8988T (cell line): ENCODE data around the gene TRIM65.
A peak's percentile ranks its signal among the peaks of the same experiment; 100 is the strongest.

Experiments
- DNase-seq: peaks from one replicate; pipeline ENCODE4 v3.0.0; 2011

The TRIM65 gene

GRCh38 chr17:75850928-75851692, 45.6 kb downstream of the TRIM65 start:
- DNase-seq: no peak

DNA sequence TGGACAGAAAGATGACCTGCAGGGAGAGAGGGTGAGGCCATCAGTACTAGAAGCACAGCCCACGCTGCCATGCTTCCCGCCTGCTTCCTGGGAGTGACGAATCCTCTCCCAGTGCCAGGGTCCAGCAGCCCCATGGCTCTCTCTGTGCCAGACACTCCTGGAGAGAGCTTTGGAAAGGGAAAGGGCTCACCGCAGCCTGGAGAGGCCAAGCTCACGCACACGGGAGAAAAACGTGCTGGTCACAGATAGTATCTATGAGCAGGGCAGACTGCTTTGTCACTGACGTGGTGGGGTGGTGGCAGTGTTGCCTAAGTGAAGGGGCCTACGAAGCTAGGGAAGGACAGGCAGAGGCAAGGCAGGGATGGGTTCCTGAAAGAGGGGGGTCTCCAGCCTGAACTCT, 47.0 kb downstream of the TRIM65 start:
- DNase-seq: no peak

DNA sequence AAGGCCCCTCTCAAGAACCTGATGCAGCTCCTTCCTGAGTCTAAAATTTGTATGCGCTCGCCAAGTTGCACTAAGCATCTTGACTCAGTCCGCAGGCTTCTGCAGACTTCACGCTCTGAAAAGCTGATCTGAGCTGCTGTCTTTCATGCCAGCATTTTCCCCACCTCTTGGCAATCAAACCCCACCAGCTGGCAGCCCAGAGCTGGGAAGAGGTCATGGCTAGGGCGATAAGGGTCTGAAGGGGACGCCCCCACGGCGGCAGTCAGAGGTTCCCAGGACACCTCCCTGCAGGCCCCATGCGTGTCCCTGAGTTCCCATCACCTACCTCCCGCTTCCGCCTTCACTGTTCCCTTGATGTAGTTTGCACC, 47.5 kb downstream of the TRIM65 start:
- no peak for DNase-seq

DNA sequence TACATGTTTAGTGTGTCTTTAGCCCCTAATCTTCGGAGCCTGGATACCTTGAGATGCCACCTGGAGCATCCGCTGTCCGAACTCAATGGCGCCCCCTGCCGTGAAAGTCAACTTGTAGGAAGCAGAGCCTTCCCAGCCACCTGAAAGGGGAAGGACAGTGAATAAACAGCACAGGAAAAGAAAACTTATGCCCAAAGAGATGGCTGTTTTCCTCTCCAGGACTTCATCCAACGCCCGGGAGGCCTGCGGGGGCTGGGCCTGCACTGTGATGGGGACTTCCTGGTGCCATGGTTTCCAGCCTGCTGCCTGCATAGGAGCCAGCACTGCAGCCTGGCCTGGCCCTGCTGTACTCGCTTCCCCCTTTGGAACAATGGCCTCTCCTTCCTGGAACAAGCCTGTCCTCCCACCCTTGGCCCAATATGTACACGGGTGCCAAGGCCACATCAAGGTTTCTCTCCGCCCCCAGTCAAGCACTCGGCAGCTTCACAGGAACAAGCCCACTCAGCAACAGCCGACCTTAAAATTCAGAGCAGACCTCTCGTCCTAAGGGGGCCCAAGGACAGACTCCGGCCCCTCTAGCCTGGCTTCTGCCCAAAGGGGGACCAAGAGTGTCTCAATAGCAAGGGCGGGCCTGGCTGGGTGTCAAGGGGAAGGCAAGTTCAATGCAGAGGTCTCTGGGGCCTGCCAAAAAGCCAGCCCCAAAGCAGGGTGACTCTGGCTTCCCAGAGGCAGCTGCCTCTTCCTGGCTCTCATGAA, 48.0 kb downstream of the TRIM65 start:
- peak; percentile 25 for DNase-seq

- DNase-seq: no peak
Observed at GRCh38 chr17:75847614-75848522, 48.9 kb downstream of the TRIM65 start.

DNA sequence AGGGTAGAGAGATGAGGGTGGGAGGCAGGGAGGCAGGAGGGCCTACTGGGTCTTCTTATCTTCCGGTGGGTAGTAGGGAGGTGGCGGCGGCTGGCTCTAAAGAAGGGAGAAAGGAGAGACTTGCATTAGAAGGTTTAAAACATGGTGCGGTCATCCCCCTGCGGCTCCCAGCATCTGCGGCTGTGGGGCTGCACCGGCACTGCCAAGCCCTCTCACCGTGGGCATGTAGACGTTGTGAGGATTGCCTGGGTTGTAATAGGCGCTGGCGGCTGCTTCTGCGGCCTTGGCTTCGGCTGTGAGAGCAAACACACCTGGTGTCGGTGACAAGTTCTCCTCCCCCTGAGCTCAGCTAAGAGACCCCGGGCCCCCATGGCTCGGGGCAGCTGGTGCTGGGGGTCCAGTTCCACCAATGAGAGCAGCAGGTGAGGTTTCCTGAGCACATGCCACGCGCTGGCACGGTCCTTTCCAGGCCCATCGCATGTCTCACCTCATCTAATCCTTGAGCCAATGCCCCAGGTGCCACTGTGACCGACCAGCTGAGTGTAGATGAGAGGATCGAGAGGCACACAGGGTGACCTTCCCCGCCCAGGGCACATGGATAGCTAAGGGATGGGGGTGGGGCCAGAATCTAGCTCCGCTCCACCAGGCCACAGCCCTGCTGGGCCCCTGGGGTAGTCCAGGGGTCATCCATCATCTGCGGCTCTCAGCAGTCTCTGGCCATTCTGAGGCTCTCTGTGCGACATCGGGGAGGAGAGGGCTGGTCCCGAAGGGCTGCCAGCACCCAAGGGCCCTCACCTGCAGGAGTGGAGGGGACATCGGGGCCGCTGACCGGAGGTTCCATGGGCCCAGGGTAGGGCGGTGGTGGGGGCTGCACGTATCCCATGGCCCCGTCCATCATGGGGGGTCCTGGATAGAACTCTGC, 49.8 kb downstream of the TRIM65 start:
- DNase-seq: no peak

DNA sequence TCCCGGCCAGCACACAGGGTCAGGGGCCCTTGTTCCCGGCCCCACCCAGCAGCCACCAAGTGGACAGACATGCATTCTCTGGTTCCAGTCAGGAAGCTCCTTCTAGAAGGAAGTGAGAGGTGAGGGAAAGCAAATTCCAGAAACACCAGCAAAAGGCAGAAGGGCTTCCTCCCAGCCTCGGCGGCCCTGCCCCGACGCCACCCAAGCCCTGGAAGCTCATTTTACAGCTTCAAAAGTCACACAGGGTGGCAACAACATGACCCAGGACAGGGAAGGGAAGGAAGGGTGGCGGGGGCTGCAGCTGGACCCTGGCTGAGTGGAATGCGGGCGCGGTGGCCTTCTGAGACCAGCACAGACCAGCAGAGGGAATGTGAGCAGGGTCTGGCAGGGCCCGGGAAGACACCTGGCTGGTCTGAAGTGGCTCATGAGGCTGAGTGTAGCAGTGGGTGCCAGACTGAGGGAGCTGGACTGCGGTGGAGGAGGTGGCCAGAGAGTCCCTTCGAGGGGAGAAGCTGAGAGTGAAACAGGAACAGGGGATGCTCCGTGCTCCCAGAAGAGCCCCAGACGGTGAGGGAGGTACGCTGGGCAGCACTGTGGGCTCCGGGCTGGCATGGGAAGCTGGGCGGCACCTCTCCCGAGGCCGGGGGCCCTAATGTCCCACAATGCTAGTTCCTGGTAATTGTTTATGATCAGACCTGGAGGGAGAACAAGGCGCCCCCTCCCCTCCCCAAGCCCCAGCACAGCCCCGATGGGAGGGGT, 50.6 kb downstream of the TRIM65 start:
- DNase-seq: no peak

DNA sequence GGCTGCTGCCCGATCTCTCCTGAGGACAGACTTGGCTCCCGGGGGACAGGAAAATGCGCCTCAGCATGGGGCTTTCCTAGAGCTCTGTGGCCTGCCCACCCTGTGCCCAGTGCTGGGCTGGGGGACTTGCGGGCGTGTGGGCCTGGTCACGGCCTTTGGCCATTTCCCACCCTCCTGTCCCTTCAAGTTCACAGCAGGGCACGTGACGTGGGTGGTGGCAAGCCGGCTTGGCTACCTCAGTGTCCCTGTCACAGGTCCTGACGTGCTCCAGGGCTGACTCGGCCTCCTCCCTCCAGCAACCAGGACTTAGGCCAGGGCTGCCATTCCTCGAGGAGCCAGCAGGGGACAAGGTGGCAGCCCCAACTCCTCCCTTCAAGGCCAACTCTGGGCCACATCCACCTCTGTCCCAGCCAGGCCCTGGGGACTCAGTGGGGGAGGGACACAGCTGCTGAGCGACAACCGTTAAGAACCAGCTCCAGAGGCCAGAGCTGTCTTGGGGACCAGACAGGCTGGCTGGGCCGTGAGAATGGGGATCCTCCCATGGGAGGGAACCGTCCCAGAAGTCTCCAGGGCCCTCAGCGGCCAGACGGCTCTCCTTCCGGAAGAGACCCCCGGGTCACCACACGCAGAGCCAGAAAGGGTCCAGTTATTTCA, 51.6 kb downstream of the TRIM65 start:
- peak; percentile 49 for DNase-seq

- no peak for DNase-seq
Observed at GRCh38 chr17:75844530-75845057, 52.2 kb downstream of the TRIM65 start.

DNA sequence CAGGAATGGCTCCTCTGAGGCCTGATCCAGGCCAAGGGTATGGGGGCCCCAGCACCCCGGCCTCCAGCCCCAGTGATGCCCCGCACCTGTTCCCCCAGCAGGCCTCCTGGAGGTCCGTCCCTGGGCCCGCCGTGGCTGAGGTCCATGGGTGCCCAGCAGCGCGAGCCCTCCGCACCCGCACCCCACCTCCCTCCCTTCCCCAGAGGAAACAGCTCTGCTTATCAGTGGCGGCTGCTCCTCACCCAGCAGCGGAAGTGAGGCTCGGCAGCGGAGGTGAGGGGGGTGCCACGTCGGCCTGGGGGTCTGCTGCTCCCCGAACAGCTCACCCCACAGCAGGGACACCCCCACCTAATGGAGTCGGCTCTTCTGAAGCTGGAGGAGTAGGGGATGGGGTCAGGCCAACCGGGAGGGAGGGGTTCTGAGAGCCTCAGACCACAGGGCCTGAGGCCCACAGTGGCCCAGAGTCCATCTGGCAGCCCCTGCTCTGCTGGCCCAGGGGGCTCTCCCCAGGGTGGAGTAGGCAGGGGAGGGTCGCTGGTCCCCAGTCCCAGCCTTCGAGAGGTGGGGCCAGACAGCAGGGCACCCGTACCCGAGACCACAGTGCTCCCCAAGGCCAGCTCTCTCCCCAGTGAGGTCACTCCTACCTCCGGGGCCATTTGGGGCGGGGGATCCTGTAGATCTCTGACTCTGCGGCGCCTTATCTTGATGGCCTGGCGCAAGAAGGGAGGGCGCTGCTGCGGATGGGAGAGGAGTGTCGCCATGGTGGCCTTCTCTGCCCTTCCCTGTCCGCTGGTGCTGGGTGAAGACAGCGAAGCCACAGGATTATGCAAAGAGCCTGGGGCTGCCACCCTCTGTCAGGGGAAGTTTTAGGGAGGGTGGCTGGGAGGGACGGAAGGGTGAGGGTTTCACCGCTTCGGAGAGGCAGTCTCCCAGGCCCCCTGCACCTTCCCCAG, 52.9 kb downstream of the TRIM65 start, which contains the start of gene UNC13D:
UNC13D (minus strand) TSS at position 828 of the 953 bp plus-strand sequence; CDS start at position 761, 67 bp downstream.
- no peak for DNase-seq

DNA sequence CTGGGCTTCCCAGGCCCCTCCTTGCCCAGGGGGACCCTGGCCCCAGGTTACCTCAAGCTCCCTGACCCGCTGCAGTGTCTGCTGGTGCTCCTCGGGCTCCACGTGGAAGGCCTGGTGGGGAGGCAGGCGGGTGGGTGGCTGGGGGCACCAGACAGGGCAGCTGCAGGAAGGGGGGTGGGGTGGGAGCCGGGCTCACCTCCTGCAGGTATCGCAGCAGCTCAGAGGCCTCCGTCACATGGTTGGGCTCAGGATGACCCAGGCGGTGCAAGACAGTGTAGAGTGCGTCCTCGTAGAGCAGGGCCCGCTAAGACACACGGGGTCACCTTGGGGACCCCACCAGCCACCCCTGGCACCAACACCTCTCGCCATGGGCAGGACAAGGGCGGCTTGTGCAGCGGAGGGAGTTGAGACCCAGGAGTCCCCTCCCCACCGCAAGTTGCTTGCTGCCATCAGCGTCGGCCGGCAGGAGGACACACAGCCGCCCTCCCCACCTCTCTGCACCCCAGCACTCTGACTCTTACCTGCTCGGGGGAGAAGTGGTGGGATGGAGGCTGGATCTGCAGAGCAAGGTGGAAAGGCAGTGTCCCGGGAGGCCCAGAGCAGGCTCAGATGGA, 53.7 kb downstream of the TRIM65 start:
- no peak for DNase-seq

GRCh38 chr17:75842411-75842810, 54.3 kb downstream of the TRIM65 start:
- no peak for DNase-seq

- DNase-seq: no peak
Observed at GRCh38 chr17:75840799-75841164, 56.0 kb downstream of the TRIM65 start.

DNA sequence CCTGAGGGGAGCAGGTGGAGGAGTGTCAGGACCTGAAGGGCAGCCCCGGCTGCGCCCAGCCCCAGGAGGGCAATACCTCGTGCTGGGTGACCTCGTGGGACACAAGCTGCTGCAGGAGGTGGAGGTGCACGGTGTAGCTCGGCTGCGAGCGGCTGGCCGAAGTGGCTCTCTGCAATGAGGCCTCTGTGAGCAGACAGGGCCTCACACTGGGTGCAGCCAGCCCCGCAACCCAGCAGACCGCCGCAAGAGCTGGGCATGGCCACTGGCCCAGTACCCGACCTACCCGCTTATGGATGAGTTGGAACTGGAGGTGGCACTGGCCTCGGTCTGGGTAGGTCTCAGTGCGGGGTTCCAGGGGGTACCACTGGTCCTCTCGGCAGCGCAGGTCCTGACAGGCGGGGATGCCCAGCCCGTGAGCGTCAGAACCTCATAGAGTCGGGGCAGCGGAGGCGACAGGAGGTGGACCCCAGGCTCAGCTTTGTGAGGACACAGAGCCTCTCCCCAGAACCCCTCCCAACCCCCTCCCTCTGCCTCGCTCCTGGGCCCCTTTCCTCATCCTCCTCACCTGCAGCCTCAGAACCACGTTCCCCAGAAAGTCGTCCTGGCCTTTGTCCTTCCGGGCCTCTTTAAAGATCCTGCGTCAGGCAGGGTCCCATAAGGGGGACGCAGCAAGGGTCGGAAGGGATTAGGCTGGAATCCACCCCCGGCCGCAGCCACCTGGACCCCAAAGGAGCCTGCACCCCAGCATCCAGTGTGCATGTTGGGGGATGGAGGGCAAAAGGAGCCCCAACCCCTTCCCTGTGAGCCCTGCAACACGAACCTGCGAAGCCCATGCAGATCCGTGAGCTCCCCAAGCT, 56.6 kb downstream of the TRIM65 start:
- DNase-seq: no peak
